Suprapubic skin (tissue), 4 donors: Measurements from ENCODE around the gene CACNB4. TPM values are rescaled to one million over a fixed set of nuclear protein-coding genes. Genes with fewer than 3 reads are reported as not detected.

Experiments used
- DNase-seq, 2 donors: peaks; one replicate each; pipeline ENCODE4 v3.0.0-alpha.2; 2019; ENCODE audit warnings: low spot score in 2 of 2
- H3K27ac ChIP-seq: fragments of 200-600 bp; sonication (generic); one replicate; pipeline ENCODE4 v1.5.1; 2019
- H3K27me3 ChIP-seq: fragments of 200-600 bp; sonication (generic); one replicate; pipeline ENCODE4 v1.5.1; 2019
- H3K36me3 ChIP-seq: fragments of 200-600 bp; sonication (generic); one replicate; pipeline ENCODE4 v1.5.1; 2019
- H3K4me1 ChIP-seq: fragments of 200-600 bp; sonication (generic); one replicate; pipeline ENCODE4 v1.5.1; 2019
- H3K4me3 ChIP-seq: fragments of 200-600 bp; sonication (generic); one replicate; pipeline ENCODE4 v1.5.1; 2019; ENCODE audit warnings: mild to moderate bottlenecking
- H3K9me3 ChIP-seq: fragments of 200-600 bp; sonication (generic); one replicate; pipeline ENCODE4 v1.5.1; 2019
- CTCF ChIP-seq, 2 donors: fragments of 200-600 bp in 1 of 2; fragments of 450-650 bp in 1 of 2; sonication (generic) in 1 of 2; IDR thresholded peaks; one replicate each; pipeline ENCODE4 v1.5.1; 2016 to 2019; ENCODE audit warnings: antibody characterized with exemption in 2 of 2, mild to moderate bottlenecking in 1 of 2, moderate library complexity in 1 of 2
- EP300 ChIP-seq: sonication (generic); formaldehyde crosslinking; IDR thresholded peaks from one replicate; pipeline ENCODE4 v1.6.1; 2017; ENCODE audit warnings: antibody characterized with exemption
- POLR2A ChIP-seq, 2 donors: fragments of 450-650 bp; IDR thresholded peaks; one replicate each; pipeline ENCODE4 v1.6.1; 2017; ENCODE audit warnings: antibody characterized with exemption in 2 of 2, mild to moderate bottlenecking in 2 of 2, moderate library complexity in 2 of 2
- POLR2AphosphoS5 ChIP-seq, 3 donors: sonication (generic); formaldehyde crosslinking; IDR thresholded peaks; one replicate each; pipeline ENCODE4 v1.6.1; 2017; ENCODE audit warnings: antibody characterized with exemption in 3 of 3
- WGBS: methylation state at CpG from one replicate; pipeline ENCODE4 v1.1.5; 2018; 5-methylcytosine and 5-hydroxymethylcytosine counted together
- total RNA-seq, 4 donors: library from RNA; depleted of rRNA; stranded (reverse); fragments of >200 nt; gene quantifications; one replicate each; pipeline ENCODE4 v1.1.0, GENCODE V29; 2016

Gene CACNB4
- total RNA-seq, 4 donors from 2014 or later: 7.6 to 14.5 (median 10.7) TPM

GRCh38 chr2:151791545-151791944 is 307.3 kb downstream of the CACNB4 start:
- Histone ChIP-seq H3K4me3 (no peak overlapping the region), H3K4me1 (no peaks in the 10 kb centered on the region), H3K27ac (no peak overlapping the region), H3K9me3 (no peaks in the 10 kb centered on the region), H3K27me3 (no peaks in the 10 kb centered on the region), H3K36me3 (no peaks in the 10 kb centered on the region)
- DNase-seq: no peak
- no peak for TF ChIP-seq POLR2A (IDR thresholded peaks at IDR 0.05)
- no peak for TF ChIP-seq CTCF (IDR thresholded peaks at IDR 0.05)
- TF ChIP-seq POLR2AphosphoS5 (IDR thresholded peaks at IDR 0.05): no peak
- WGBS: 95% methylated on average over 3 of the region's 3 CpGs

- H3K27me3 ChIP-seq: no peaks in the 10 kb centered on the region
- H3K9me3 ChIP-seq: no peaks in the 10 kb centered on the region
Observed at GRCh38 chr2:151790689-151791088, 308.2 kb downstream of the CACNB4 start.

DNA sequence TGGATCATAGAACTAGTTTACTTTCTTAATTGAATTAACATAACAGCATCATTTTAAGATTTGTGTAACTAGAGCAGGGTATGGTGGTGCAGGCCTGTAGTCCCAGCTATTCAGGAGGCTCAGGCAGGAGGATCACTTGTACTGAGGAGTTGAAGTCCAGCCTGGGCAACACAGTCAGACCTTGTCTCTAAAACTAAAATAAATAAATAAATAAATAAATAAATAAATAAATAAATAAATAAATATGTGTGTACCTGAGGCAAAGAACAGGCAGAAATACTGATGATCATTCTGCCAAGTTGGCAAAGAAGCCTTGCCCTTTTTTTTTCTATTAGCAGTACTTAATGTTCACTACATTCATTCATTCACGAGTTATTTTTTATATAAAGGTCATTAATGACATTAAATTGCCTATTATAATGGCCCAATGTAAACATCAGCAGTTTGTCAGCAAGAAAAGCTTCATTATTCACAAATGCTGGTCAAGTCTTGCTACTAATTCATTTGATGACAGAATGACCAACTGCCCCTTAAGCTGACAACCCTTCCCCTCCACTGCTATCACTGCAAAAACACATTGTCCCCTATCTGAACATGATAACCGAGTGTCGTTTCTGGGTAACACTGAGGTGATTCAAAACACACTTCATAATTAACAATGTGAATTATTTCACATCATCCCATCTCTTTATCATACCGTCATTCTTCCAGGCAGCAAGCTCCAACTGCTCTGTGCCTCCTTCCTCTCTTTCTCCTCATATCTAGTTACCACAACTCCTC is 309.6 kb downstream of the CACNB4 start:
- Histone ChIP-seq H3K27me3 (no peaks in the 10 kb centered on the region), H3K4me3 (no peak overlapping the region), H3K27ac (no peak overlapping the region), H3K4me1 (no peaks in the 10 kb centered on the region), H3K36me3 (peaks cover 13% of the 10 kb centered on the region), H3K9me3 (no peaks in the 10 kb centered on the region)
- 92% methylated on average over 4 of the region's 4 CpGs for WGBS
- no peak for TF ChIP-seq POLR2A (IDR thresholded peaks at IDR 0.05)
- no peak for TF ChIP-seq EP300
- TF ChIP-seq CTCF (IDR thresholded peaks at IDR 0.05): no peak
- TF ChIP-seq POLR2AphosphoS5 (IDR thresholded peaks at IDR 0.05): no peak
- DNase-seq: no peak

More at GRCh38 chr2:151790689-151791088, 308.2 kb downstream of the CACNB4 start:
- WGBS: 100% methylated on average over 1 of the region's 1 CpG
- H3K27ac ChIP-seq: no peak overlapping the region
- no peak for DNase-seq
- TF ChIP-seq POLR2AphosphoS5 (IDR thresholded peaks at IDR 0.05) (no peak), EP300 (no peak)
- H3K36me3 ChIP-seq: peaks cover 3% of the 10 kb centered on the region
- no peaks in the 10 kb centered on the region for H3K4me1 ChIP-seq
- H3K4me3 ChIP-seq: no peak overlapping the region

DNA sequence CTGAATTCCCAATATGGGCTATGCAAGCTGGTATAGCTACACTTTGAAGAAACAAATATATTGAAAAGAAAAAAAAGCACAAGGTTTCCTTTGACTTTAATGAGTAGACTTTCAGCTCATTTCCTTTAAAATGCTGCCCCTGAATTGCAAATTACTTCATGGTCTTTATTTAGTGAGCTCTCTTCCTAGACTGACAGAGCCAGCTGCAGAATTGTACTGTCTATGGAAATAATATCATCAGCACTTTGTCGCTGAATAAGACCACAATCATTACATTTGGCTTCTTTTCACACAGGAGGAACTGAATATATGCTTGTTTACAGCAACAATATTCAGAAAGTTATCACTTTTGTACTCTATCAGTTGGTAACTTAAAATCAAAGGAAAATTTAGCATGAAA is 312.4 kb downstream of the CACNB4 start:
- Histone ChIP-seq H3K36me3 (peaks cover 25% of the 10 kb centered on the region), H3K9me3 (no peaks in the 10 kb centered on the region), H3K27me3 (no peaks in the 10 kb centered on the region), H3K4me1 (no peaks in the 10 kb centered on the region), H3K27ac (no peak overlapping the region), H3K4me3 (no peak overlapping the region)
- 85% methylated on average over 1 of the region's 1 CpG for WGBS
- TF ChIP-seq POLR2A (IDR thresholded peaks at IDR 0.05): no peak
- no peak for TF ChIP-seq CTCF (IDR thresholded peaks at IDR 0.05)
- no peak for TF ChIP-seq POLR2AphosphoS5 (IDR thresholded peaks at IDR 0.05)
- TF ChIP-seq EP300: no peak
- DNase-seq: no peak

GRCh38 chr2:151786077-151786476 is 312.8 kb downstream of the CACNB4 start:
- Histone ChIP-seq H3K9me3 (no peaks in the 10 kb centered on the region), H3K36me3 (peaks cover 27% of the 10 kb centered on the region)
- WGBS: 94% methylated on average over 5 of the region's 5 CpGs

More at GRCh38 chr2:151786077-151786476, 312.8 kb downstream of the CACNB4 start:
- no peak for DNase-seq
- Histone ChIP-seq H3K27ac (no peak overlapping the region), H3K4me1 (no peaks in the 10 kb centered on the region), H3K4me3 (no peak overlapping the region), H3K27me3 (no peaks in the 10 kb centered on the region)
- TF ChIP-seq CTCF (IDR thresholded peaks at IDR 0.05): no peak
- TF ChIP-seq POLR2A (IDR thresholded peaks at IDR 0.05): no peak
- TF ChIP-seq EP300: no peak
- no peak for TF ChIP-seq POLR2AphosphoS5 (IDR thresholded peaks at IDR 0.05)
